IPS-15b (cell line): ENCODE measurements around the gene ATXN2.
"Not testable (repeated sequence)": the region's sequence is repeated elsewhere in the genome, so short reads cannot be mapped to it uniquely, and the experiment has no call there.

Experiments
- H3K27me3 ChIP-seq: one replicate; pipeline ENCODE4 v1.6.1; 2013; ENCODE audit warnings: low read length; ENCODE audit not compliant: control insufficient read depth, insufficient read depth
- H3K36me3 ChIP-seq: one replicate; pipeline ENCODE4 v1.6.1; 2013; ENCODE audit warnings: low read length; ENCODE audit not compliant: control insufficient read depth, insufficient read depth
- H3K4me1 ChIP-seq: one replicate; pipeline ENCODE4 v1.6.1; 2013; ENCODE audit warnings: mild to moderate bottlenecking, low read length; ENCODE audit not compliant: control insufficient read depth, insufficient read depth
- H3K4me3 ChIP-seq: one replicate; pipeline ENCODE4 v1.5.1; 2013; ENCODE audit warnings: low read depth, low read length
- H3K9ac ChIP-seq: one replicate; pipeline ENCODE4 v1.6.1; 2013; ENCODE audit warnings: low read depth, mild to moderate bottlenecking, low read length
- H3K9me3 ChIP-seq: one replicate; pipeline ENCODE4 v1.6.1; 2013; ENCODE audit warnings: mild to moderate bottlenecking, low read length; ENCODE audit not compliant: control insufficient read depth, insufficient read depth

The ATXN2 gene

DNA sequence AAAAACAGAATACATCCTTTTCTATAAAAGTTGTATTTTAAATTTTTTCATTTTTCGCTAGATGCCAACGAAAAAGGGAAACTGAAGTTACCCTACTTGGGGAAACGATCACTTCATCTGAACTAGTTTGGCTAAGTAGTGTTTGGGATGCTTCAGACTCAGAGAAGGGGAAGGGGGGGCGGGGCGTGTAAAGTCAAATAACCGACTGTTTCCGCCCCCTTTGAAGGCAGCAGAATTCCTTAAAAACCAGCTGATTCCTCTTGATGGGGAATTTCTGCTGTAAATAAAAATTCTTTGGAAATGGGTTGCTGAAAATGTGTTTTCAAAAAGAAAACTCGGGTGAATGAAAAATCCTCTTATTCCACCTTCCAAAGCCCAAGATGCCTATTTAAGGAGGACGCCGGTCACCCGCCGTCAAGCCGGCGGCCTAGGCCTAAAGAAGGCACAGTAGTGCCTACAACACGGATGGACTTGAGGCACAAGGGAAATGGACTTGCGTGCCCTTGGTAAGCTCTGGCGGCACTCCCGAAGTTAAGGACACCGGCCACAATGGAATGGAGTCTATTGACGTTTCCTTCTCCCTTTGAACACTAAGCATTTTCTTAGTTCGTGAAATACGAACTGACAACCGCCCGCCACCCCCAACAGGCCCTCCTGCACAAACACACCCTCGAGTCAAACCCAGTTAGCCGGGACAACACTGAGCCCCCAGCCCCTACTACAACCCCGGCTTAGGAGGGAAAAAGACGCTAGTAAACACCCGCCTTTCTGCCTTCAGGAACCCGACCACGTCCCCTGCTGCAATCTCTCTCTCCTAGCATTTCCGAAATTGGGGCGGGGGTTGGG is 1.9 kb downstream of the ATXN2 start:
- peak overlapping the region; percentile 88 for H3K4me3 ChIP-seq
- H3K9me3 ChIP-seq: no peaks in the 10 kb centered on the region
- H3K4me1 ChIP-seq: peaks cover 11% of the 10 kb centered on the region
- no peaks in the 10 kb centered on the region for H3K36me3 ChIP-seq
- no peaks in the 10 kb centered on the region for H3K27me3 ChIP-seq
- peak overlapping the region; percentile 85 for H3K9ac ChIP-seq

DNA sequence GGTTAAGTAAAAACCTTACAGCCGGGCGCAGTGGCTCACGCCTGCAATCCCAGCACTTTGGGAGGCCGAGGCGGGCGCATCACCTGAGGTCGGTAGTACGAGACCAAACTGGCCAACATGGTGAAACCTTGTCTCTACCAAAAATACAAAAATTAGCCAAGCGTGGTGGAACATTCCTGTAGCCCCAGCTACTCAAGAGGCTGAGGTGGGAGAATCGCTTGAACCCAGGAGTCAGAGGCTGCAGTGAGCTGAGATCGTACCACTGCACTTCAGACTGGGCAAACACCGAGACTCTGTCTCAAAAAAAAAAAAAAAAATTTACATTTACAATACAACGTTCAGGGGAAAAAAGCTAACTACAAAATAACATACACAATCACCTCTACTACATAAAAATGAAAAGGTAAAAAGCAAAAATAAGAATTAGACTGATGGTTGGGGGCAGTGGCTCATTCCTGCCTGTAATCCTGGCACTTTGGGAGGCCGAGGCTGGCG is 3.7 kb downstream of the ATXN2 start:
- not testable (repeated sequence) for H3K27me3 ChIP-seq, H3K9ac ChIP-seq, H3K9me3 ChIP-seq, H3K4me3 ChIP-seq, H3K36me3 ChIP-seq
- H3K4me1 ChIP-seq: peaks cover 11% of the 10 kb centered on the region

DNA sequence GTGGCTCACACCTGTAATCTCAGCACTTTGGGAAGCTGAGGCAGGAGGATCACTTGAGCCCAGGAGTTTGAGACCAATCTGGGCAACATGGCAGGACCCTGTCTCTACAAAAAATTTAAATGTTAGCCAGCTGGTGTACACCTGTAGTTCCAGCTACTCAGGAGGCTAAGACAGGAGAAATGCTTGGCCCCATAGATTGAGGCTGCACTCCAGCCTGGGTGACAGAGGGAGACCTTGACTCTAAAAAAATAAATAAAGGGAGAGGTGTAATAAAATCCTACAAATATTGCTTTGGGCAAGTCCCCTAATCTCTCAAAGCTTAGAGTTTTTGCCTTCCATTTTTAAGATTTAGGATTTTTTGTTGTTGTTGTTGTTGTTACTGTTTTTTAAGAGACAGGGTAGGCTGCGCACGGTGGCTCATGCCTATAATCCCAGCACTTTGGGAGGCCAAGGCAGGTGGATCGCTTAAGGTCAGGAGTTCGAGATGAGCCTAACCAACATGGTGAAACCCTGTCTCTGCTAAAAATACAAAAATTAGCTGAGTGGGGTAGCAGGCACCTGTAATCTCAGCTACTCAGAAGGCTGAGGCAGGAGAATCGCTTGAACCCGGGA is 7.6 kb downstream of the ATXN2 start:
- H3K4me1 ChIP-seq, H3K27me3 ChIP-seq, H3K36me3 ChIP-seq, H3K9me3 ChIP-seq, H3K9ac ChIP-seq, H3K4me3 ChIP-seq: not testable (repeated sequence)

DNA sequence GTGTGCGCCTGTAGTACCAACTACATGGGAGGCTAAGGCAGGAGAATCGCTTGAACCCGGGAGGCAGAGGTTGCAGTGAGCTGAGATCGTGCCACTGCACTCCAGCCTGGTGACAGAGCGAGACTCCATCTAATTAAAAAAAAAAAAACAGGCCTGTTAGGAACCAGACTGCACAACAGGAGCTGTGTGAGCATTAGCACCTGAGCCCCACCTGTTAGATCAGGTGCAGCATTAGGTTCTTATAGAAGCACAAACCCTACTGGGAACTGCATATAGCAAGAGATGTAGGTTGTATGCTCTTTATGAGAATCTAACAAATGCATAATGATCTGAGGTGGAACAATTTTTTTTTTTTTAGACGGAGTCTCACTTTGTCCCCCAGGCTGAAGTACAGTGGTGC is 8.6 kb downstream of the ATXN2 start:
- Histone ChIP-seq H3K9me3 (no peaks in the 10 kb centered on the region), H3K4me1 (peaks cover 3% of the 10 kb centered on the region), H3K9ac (no peak overlapping the region), H3K27me3 (no peaks in the 10 kb centered on the region), H3K4me3 (no peak overlapping the region), H3K36me3 (no peaks in the 10 kb centered on the region)

DNA sequence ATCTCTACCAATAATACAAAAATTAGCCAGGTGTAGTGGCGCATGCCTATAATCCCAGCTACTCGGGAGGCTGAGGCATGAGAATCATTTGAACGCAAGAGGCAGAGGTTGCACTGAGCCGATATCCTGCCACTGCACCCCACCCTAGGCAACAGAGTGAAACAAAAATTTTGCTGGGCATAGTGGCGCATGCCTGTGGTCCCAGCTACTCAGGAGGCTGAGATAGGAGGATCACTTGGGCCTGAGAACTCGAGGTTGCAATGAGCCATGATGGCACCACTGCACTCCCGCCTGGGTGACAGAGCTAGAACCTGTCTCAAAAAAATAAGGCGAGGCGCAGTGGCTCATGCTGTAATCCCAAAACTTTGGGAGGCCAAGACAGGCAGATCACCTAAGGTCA is 9.5 kb downstream of the ATXN2 start:
- H3K36me3 ChIP-seq: no peaks in the 10 kb centered on the region
- H3K9ac ChIP-seq: no peak overlapping the region
- H3K4me1 ChIP-seq: no peaks in the 10 kb centered on the region
- no peaks in the 10 kb centered on the region for H3K9me3 ChIP-seq
- no peaks in the 10 kb centered on the region for H3K27me3 ChIP-seq
- H3K4me3 ChIP-seq: no peak overlapping the region

DNA sequence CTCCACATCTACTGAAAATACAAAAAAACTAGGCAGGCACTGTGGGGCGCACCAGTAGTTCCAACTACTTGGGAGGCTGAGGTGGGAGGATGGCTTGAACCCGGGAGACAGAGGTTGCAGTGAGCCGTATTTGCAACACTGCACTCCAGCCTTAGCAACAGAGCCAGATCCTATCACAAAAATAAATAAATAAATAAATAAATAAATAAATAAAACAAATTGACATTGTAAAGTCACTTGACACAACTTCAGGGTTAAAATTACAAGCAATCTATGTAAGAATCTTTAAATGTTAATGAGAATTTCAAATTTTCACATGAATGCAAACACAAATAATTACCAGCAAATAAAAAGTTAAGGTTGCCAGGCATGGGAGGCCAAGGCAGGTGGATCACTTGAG is 11.1 kb downstream of the ATXN2 start:
- no peaks in the 10 kb centered on the region for H3K9me3 ChIP-seq
- no peak overlapping the region for H3K9ac ChIP-seq
- H3K36me3 ChIP-seq: no peaks in the 10 kb centered on the region
- no peak overlapping the region for H3K4me3 ChIP-seq
- H3K4me1 ChIP-seq: no peaks in the 10 kb centered on the region
- no peaks in the 10 kb centered on the region for H3K27me3 ChIP-seq

DNA sequence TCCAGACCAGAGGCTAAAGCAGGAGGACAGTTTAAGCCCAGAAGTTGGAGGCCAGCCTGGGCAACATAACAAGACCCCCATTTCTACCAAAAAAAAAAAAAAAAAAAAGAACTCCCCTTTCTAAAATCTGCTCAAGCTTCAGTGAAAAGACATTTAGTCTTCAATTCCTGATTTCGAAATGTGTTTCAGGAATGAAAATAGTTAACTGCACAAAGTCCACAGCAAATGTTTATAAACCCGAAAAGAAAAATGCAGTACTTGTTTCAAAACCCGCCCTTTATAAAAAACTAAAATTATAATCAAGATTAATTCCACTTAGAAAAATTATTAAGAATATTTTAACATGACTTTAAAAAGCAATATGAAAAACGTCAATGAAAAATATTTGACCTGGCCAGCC is 12.1 kb downstream of the ATXN2 start:
- Histone ChIP-seq H3K9me3 (no peaks in the 10 kb centered on the region), H3K9ac (no peak overlapping the region), H3K27me3 (no peaks in the 10 kb centered on the region), H3K36me3 (no peaks in the 10 kb centered on the region), H3K4me1 (no peaks in the 10 kb centered on the region), H3K4me3 (no peak overlapping the region)

DNA sequence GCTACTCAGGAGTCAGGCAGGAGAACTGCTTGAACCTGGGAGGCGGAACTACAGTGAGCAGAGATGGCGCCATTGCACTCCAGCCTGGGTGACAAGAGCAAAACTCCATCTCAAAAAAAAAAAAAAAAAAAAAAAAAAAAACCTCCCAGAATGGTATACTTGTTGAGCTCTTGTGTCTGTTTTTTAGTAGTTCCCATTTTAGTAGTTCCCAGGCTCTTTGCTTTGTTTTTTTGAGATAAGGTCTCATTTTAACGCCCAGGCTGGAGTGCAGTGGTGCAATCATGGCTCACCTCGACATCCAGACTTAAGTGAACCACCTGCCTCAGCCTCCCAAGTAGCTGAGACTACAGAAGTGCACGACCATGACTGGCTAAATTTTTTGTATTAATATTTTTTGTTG is 13.4 kb downstream of the ATXN2 start:
- no peaks in the 10 kb centered on the region for H3K27me3 ChIP-seq
- no peak overlapping the region for H3K4me3 ChIP-seq
- no peaks in the 10 kb centered on the region for H3K4me1 ChIP-seq
- H3K9ac ChIP-seq: no peak overlapping the region
- no peaks in the 10 kb centered on the region for H3K9me3 ChIP-seq
- no peaks in the 10 kb centered on the region for H3K36me3 ChIP-seq

DNA sequence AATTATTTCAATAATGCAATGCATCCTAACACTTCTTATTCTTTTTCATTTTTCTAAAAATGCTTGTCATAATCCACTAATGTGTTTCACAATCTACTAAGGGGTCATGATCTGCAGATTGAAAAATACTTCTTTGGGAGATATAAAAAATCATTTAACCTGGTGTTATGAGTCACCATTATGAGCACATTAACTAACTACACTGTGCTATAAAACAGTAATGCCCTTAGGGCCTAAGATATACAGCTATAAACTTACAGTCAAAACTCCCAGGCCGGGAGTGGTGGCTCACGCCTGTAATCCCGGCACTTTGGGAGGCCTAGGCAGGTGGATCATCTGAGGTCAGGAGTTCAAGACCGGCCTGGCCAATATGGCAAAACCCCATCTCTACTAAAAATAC is 14.2 kb downstream of the ATXN2 start:
- Histone ChIP-seq H3K36me3 (no peaks in the 10 kb centered on the region), H3K9me3 (no peaks in the 10 kb centered on the region), H3K9ac (no peak overlapping the region), H3K4me1 (no peaks in the 10 kb centered on the region), H3K4me3 (no peak overlapping the region), H3K27me3 (no peaks in the 10 kb centered on the region)

DNA sequence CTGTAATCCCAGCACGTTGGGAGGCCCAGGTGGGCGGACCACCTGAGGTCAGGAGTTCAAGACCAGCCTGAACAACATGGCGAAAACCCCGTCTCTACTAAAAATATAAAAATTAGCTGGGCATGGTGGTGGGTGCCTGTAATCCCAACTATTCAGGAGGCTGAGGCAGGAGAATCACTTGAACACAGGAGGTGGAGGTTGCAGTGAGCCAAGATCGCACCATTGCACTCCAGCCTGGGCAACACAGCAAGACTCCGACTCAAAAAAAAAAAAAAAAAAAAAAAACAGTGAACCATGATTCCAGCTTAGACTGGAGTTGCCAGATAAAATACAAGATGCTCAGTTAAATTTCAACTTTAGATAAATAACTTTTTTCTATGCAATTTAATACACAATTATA is 15.6 kb downstream of the ATXN2 start:
- not testable (repeated sequence) for H3K4me1 ChIP-seq, H3K36me3 ChIP-seq, H3K9me3 ChIP-seq, H3K9ac ChIP-seq, H3K27me3 ChIP-seq, H3K4me3 ChIP-seq

DNA sequence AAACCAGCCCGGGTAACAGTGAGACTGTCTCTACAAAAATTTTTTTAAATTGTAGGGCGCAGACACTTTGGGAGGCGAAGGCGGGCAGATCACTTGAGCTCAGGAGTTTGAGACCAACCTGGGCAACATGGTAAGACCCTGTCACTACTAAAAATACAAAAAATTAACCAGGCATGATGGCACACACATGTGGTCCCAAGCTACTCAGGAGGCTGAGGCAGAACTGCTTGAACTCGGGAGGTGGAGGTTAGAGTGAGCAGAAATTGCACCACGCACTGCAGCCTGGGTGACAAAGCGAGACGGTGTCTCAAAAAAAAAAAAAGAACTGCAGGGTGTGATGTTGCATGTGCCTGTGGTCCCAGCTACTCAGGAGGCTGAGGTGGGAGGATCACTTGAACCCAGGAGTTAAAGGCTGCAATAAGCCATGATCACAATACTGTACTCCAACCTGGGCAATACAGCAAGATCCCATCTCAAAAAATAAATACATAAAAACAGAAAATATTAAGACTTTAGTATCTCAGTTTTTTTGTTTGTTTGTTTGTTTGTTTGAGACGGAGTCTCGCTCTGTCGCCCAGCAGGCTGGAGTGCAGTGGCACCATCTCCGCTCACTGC is 16.9 kb downstream of the ATXN2 start:
- Histone ChIP-seq H3K4me3 (no peak overlapping the region), H3K9ac (no peak overlapping the region), H3K4me1 (no peaks in the 10 kb centered on the region), H3K27me3 (no peaks in the 10 kb centered on the region), H3K9me3 (no peaks in the 10 kb centered on the region), H3K36me3 (no peaks in the 10 kb centered on the region)
